Measurements from ENCODE around the gene LMBR1. TPM values are rescaled to one million over a fixed set of nuclear protein-coding genes. Genes with fewer than 3 reads are reported as not detected.

The LMBR1 gene
- total RNA-seq, 1 donor, result 39.4 TPM

GRCh38 chr7:156669035-156669828 lies 223.8 kb downstream of the LMBR1 start:
- Histone ChIP-seq H3K79me2 (ENCODE audit: insufficient read depth, low read length) (no peaks in the 10 kb centered on the region), H3K9me3 (ENCODE audit: low read depth, low read length) (no peaks in the 10 kb centered on the region), H2AFZ (ENCODE audit: low read length) (no peak overlapping the region), H3K4me1 (ENCODE audit: insufficient read depth, low read length) (no peaks in the 10 kb centered on the region), H3K4me3 (ENCODE audit: insufficient read depth, low read length) (no peak overlapping the region), H3K27ac (ENCODE audit: low read depth, low read length) (no peak overlapping the region), H3K27me3 (ENCODE audit: insufficient read depth, low read length) (no peaks in the 10 kb centered on the region), H3K4me2 (ENCODE audit: insufficient read depth, low read length) (no peak overlapping the region), H4K20me1 (ENCODE audit: insufficient read depth, low read length) (no peaks in the 10 kb centered on the region), H3K36me3 (ENCODE audit: insufficient read depth, low read length) (no peaks in the 10 kb centered on the region)
- no peak for DNase-seq (ENCODE audit: insufficient read length, low spot score, missing footprints)
- TF ChIP-seq CTCF (IDR thresholded peaks at IDR 0.05; ENCODE audit: extremely low read depth, low read depth, low read length), result no peak

GRCh38 chr7:156668130-156668741 lies 224.7 kb downstream of the LMBR1 start:
- TF ChIP-seq CTCF (IDR thresholded peaks at IDR 0.05; ENCODE audit: extremely low read depth, low read depth, low read length), result no peak
- Histone ChIP-seq H3K4me2 (ENCODE audit: insufficient read depth, low read length) (no peak overlapping the region), H3K79me2 (ENCODE audit: insufficient read depth, low read length) (no peaks in the 10 kb centered on the region), H3K27me3 (ENCODE audit: insufficient read depth, low read length) (no peaks in the 10 kb centered on the region), H3K36me3 (ENCODE audit: insufficient read depth, low read length) (no peaks in the 10 kb centered on the region), H3K9me3 (ENCODE audit: low read depth, low read length) (no peaks in the 10 kb centered on the region), H3K4me3 (ENCODE audit: insufficient read depth, low read length) (no peak overlapping the region), H2AFZ (ENCODE audit: low read length) (no peak overlapping the region), H3K27ac (ENCODE audit: low read depth, low read length) (no peak overlapping the region), H4K20me1 (ENCODE audit: insufficient read depth, low read length) (no peaks in the 10 kb centered on the region), H3K4me1 (ENCODE audit: insufficient read depth, low read length) (no peaks in the 10 kb centered on the region)
- no peak for DNase-seq (ENCODE audit: insufficient read length, low spot score, missing footprints)

- Histone ChIP-seq H4K20me1 (ENCODE audit: insufficient read depth, low read length) (no peaks in the 10 kb centered on the region), H3K27ac (ENCODE audit: low read depth, low read length) (no peak overlapping the region), H3K36me3 (ENCODE audit: insufficient read depth, low read length) (no peaks in the 10 kb centered on the region), H3K27me3 (ENCODE audit: insufficient read depth, low read length) (no peaks in the 10 kb centered on the region), H2AFZ (ENCODE audit: low read length) (no peak overlapping the region), H3K4me3 (ENCODE audit: insufficient read depth, low read length) (no peak overlapping the region), H3K4me2 (ENCODE audit: insufficient read depth, low read length) (no peak overlapping the region), H3K9me3 (ENCODE audit: low read depth, low read length) (no peaks in the 10 kb centered on the region), H3K79me2 (ENCODE audit: insufficient read depth, low read length) (no peaks in the 10 kb centered on the region), H3K4me1 (ENCODE audit: insufficient read depth, low read length) (no peaks in the 10 kb centered on the region)
- DNase-seq (ENCODE audit: insufficient read length, low spot score, missing footprints), result no peak
- no peak for TF ChIP-seq CTCF (IDR thresholded peaks at IDR 0.05; ENCODE audit: extremely low read depth, low read depth, low read length)
Observed at GRCh38 chr7:156667110-156667426, 225.9 kb downstream of the LMBR1 start.

GRCh38 chr7:156666368-156667109 lies 226.4 kb downstream of the LMBR1 start:
- H3K4me1 ChIP-seq (ENCODE audit: insufficient read depth, low read length), result no peaks in the 10 kb centered on the region
- no peaks in the 10 kb centered on the region for H3K36me3 ChIP-seq (ENCODE audit: insufficient read depth, low read length)
- no peak overlapping the region for H2AFZ ChIP-seq (ENCODE audit: low read length)
- H4K20me1 ChIP-seq (ENCODE audit: insufficient read depth, low read length), result no peaks in the 10 kb centered on the region
- H3K79me2 ChIP-seq (ENCODE audit: insufficient read depth, low read length), result no peaks in the 10 kb centered on the region
- H3K4me3 ChIP-seq (ENCODE audit: insufficient read depth, low read length), result no peak overlapping the region
- no peak overlapping the region for H3K4me2 ChIP-seq (ENCODE audit: insufficient read depth, low read length)
- H3K27ac ChIP-seq (ENCODE audit: low read depth, low read length), result no peak overlapping the region
- no peak for DNase-seq (ENCODE audit: insufficient read length, low spot score, missing footprints)
- no peaks in the 10 kb centered on the region for H3K9me3 ChIP-seq (ENCODE audit: low read depth, low read length)
- no peaks in the 10 kb centered on the region for H3K27me3 ChIP-seq (ENCODE audit: insufficient read depth, low read length)
- TF ChIP-seq CTCF (IDR thresholded peaks at IDR 0.05; ENCODE audit: extremely low read depth, low read depth, low read length), result no peak
